SIG-M5 (cell line): ENCODE data around the gene DNAI1.
"Not testable (repeated sequence)": the region's sequence is repeated elsewhere in the genome, so short reads cannot be mapped to it uniquely, and the experiment has no call there.

Experiments used
- DNase-seq: peaks from one replicate; lab custom pipeline; 2025; lab: John Stamatoyannopoulos, UW

Gene DNAI1

DNA sequence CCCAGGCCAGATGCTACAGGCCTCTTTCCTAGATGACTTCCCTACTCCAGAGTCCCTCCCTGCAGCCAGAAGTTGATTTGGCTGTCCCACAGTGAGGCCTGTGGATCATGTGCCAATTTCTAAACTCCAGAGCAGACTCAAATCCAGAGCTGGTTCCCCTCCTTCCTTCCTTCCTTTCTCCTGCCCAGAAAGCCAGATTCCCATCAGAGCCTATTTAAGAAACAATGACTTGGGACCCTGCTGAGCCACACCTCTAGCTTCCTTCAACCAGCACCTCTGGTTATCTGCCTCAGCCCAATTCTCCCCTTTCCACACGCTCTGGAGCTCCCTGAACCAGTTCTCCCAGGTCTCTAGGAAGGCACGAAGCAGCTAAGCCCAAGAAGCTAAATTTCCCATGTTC lies 7.5 kb upstream of the DNAI1 start:
- no peak for DNase-seq

- DNase-seq: no peak
These were observed 7.1 kb upstream of the DNAI1 start for GRCh38 chr9:34451545-34451944.

- no peak for DNase-seq
These were observed 6.0 kb upstream of the DNAI1 start for GRCh38 chr9:34452568-34452967.

GRCh38 chr9:34454571-34455065 lies 4.0 kb upstream of the DNAI1 start:
- no peak for DNase-seq

- no peak for DNase-seq
These were observed 2.5 kb upstream of the DNAI1 start for GRCh38 chr9:34456151-34456550.

GRCh38 chr9:34456746-34457145 lies 1.9 kb upstream of the DNAI1 start:
- no peak for DNase-seq

DNA sequence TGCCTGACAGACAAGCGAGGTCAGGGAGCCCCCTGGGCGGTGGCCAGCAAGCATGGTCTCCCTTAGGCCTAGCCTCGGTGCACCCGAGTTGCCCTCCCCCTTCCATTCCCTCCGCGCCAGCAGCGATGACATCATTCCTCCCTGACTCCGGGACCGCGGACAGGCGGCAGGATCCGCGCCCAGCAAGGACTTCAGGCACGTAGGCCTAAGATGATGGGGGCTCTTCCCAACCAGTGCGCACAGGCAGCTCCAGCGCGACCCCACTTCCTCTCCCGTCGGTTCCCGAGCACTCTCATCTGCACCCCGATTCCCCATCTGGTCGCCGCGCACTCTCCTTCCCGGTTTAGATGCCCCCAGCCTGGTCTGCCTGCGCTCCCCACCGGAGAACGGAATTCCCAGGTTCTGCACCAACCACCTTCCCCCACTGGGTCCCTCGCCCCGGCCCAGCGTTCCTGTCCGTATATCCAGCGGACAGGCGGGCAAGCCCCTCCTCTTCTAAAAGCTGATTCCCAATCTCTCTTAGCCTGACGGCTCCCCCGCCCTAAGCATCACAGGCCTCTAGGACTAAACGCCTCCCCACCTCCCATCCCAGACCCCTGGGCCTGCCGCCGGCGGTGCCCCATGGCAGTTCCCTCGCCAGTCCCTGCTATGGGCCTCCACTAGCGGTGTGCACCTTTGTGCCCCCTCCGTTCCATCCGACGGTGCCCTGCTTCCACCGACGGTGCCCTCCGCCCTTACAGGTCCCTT lies 1.2 kb upstream of the DNAI1 start:
- no peak for DNase-seq

- DNase-seq: no peak
These were observed 345 bp downstream of the DNAI1 start for GRCh38 chr9:34458959-34459340.

- no peak for DNase-seq
These were observed 751 bp downstream of the DNAI1 start for GRCh38 chr9:34459356-34459755.

GRCh38 chr9:34459941-34460340 lies 1.3 kb downstream of the DNAI1 start:
- no peak for DNase-seq

DNA sequence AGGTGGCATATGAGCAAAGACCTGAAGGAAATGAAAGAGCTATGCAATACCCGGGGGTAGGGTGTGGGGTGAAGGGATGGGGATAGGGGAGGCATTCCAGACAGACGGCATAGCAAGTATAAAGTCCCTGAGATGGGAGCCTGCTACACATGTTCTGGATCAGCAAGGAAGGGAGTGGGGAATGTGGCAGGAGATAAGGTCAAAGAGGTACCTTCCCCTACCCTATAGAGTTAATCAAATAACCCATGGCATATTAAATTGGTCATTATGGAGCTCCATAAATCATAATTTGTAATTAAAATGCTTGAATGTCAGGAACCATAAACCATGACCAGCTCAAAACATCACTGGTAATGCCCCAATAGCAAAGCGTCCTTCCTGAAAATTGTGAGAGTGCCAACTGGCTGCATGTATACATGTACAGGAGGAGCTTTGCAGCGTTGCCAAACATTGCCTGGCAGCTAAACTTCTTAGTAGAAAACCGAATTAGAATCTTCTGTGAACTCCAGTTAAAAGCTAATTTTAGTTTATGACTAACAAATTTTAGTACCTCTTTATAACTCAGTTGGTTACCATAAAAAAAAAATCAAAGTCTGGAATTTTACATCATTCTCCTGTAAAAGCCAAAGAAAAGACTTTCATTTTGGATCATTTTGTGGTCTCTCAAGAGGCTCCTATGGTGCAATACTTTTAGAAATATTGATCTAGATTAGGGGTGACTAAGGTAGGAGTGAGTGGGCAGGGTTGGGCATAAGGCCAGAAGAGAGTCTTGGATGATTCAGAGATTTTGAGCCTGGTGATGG lies 4.7 kb downstream of the DNAI1 start:
- peak; percentile 25 for DNase-seq

DNA sequence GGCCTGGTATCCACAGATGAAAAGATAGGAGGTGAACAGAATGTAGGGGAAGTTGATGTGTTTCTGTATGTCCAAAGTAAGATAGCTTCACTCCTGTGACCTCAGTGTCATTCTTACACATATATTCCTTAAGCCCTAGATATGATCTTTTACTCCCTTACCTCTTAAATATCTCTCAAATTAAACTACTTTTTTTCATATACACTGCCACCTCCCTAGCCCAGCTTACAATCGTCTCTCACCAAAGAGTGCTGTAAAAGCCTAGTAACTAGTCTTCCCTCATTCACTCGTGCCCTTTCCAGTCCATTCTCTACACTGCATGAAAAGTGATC lies 5.3 kb downstream of the DNAI1 start:
- no peak for DNase-seq

- no peak for DNase-seq
These were observed 6.0 kb downstream of the DNAI1 start for GRCh38 chr9:34464571-34464970.

- DNase-seq: no peak
These were observed 6.9 kb downstream of the DNAI1 start for GRCh38 chr9:34465468-34465867.

- DNase-seq: no peak
These were observed 16.5 kb downstream of the DNAI1 start for GRCh38 chr9:34475097-34475496.

GRCh38 chr9:34477541-34477940 lies 18.9 kb downstream of the DNAI1 start:
- no peak for DNase-seq

DNA sequence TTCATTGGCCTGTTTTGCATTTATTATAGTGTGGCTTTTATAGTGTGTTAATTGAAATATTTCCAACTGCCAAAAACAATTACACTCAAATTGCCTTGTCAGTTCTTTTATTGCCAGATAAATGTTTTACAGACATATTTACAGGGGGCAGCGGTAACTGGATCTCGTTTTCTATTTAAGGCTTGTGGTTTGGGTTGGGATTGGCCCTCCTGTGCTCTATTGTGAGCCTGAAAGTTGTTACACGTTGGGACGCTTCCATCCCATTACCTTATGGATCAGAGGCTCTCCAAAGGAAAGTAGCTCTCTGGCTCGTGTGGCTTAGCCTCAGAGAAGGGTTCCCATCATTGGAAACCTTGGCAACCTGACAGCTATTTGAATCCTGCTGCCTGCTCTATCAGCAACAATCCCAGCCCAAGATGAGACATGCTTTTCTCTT lies 20.8 kb downstream of the DNAI1 start:
- DNase-seq: no peak

DNA sequence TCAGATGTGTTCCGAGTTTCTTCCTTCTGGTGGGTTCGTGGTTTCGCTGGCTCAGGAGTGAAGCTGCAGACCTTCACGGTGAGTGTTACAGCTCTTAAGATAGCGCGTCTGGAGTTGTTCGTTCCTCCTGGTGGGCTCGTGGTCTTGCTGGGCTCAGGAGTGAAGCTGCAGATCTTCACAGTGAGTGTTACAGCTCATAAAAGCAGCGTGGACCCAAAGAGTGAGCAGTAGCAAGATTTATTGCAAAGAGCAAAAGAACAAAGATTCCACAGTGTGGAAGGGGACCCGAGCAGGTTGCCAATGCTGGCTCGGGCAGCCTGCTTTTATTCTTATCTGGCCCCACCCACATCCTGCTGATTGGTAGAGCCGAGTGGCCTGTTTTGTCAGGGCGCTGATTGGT lies 23.0 kb downstream of the DNAI1 start:
- not testable (repeated sequence) for DNase-seq

- DNase-seq: not testable (repeated sequence)
These were observed 24.1 kb downstream of the DNAI1 start for GRCh38 chr9:34482746-34483145.

DNA sequence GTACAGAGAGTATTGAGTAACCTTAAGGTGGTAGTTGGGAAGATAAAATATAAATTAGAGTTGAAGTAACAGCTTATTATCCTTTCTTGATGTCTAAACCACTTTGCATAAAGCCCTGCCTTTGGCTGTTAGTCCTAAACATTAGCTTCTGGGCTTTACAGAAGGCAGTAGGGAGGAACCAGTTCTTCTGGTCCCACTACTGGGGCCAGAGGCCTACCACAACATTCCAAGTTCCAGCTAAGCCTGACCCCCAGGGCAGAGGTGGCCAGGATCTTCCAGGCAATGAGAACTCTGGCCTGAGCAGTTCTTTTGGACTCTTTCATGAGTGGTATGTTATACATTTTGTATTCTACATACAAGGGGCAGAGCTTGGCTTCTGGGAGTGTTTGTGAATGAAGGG lies 26.1 kb downstream of the DNAI1 start:
- DNase-seq: no peak

DNA sequence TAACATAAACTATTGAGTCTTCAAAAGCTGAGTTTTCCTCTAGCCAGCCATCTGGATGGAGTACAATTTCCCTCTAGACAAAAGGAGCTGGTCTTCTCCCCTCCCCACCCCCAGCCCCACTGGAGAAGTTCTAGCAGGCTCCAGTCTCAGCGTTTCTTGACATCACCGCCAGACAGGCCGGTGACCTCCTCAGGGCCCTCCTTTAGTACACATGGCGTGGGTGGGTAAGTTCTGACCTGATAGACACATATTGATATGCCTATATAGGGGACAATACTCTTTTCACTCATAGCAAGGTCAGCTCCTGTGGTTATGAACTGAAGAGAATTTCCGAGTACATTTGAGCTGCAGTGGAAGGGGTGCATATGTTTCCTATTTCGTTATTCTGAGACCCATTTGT lies 27.2 kb downstream of the DNAI1 start:
- no peak for DNase-seq

DNA sequence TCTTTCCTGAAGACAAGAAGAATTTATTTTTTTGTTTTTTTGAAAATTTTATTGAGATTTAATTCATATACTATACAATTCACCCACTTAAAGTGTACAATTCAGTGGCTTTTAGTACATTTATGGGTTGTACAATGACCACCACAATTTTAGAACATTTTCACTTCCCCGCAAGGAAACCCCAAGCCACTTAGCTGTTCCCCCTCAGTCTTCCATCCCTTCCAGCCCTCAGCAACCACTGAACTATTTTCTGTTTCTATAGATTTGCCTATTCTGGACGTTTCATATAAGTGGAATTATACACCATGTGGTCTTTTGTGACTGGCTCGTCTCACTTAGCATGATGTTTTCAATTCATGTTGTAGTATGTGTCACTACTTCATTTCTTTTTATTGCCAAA lies 28.0 kb downstream of the DNAI1 start:
- DNase-seq: no peak

DNA sequence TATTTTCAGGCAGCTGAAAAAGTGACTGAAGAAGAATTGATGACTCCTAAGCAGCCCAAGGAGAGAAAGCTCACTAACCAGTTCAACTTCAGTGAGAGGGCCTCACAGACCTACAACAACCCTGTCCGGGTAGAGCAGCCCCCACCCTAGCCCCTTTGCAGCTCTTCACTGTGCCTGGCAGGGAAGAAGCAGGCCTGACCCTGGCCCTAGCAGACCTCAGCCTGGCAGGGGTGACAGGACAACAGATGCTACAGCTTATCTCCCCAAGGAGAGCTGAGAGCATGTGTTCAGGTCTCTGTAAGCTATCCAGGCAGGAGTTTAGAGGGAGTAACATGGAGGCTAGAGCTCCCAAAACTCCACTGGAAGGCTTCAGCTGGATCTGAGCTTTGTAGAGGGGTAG lies 31.8 kb downstream of the DNAI1 start:
- no peak for DNase-seq

DNA sequence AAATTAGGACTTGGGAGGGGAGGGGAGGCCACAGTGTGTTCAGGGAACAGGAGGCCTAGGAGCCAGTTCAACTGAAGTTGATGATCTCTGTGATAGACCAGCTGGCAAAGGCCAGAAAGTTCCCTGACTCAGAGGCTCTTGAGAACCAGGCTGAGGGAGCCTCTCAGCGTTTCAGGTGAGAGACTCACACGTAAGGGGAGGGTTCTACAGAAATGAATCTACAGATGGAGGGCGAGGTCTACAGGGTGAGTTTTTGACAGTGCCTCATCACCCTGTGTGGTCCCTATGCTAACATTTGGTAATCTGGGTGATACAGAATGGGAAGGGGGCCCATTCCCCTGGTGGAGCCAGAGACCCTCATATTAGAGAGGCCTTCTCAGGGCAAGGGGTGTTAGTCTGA lies 32.2 kb downstream of the DNAI1 start:
- no peak for DNase-seq
